Activated CD4-positive, alpha-beta T cell treated with anti-CD3 and anti-CD28 coated beads, Interleukin-2, amount 10 ng/mL, durations not matched to agents 7 days and 5 days (primary cell): ENCODE measurements around the gene AIMP1. TPM values are rescaled to one million over a fixed set of nuclear protein-coding genes. Genes with fewer than 3 reads are reported as not detected.
"Not testable (repeated sequence)": the region's sequence is repeated elsewhere in the genome, so short reads cannot be mapped to it uniquely, and the experiment has no call there.

Source experiments
- CTCF ChIA-PET: fragments of 350-600 bp; sonication (Branson Sonifier 250); formaldehyde crosslinking; loops from one replicate; lab custom pipeline; 2021; ENCODE audit warnings: antibody characterized with exemption; lab: Charles Lee
- POLR2A ChIA-PET: fragments of 350-600 bp; sonication (Branson Sonifier 250); formaldehyde crosslinking; loops from one replicate; lab custom pipeline; 2021; ENCODE audit warnings: antibody characterized with exemption; lab: Charles Lee
- DNase-seq: peaks from one replicate; pipeline ENCODE4 v3.0.0-alpha.2; 2020
- H3K27ac Mint-ChIP-seq: one replicate; pipeline ENCODE4 v1.8.0; 2021; ENCODE audit warnings: mild to moderate bottlenecking, moderate library complexity, mixed read lengths
- H3K27me3 Mint-ChIP-seq: one replicate; pipeline ENCODE4 v1.8.0; 2021; ENCODE audit warnings: mixed read lengths
- H3K36me3 Mint-ChIP-seq: one replicate; pipeline ENCODE4 v1.8.0; 2021; ENCODE audit warnings: low read depth, mixed read lengths
- H3K4me1 Mint-ChIP-seq: one replicate; pipeline ENCODE4 v1.8.0; 2021; ENCODE audit warnings: mixed read lengths
- H3K4me3 Mint-ChIP-seq: one replicate; pipeline ENCODE4 v1.8.0; 2021; ENCODE audit warnings: mild to moderate bottlenecking, moderate library complexity, mixed read lengths
- H3K9me3 Mint-ChIP-seq: one replicate; pipeline ENCODE4 v1.8.0; 2021; ENCODE audit warnings: mixed read lengths
- total RNA-seq, 2 experiments: library from RNA; stranded (reverse); gene quantifications; one replicate each; pipeline ENCODE4 v1.2.3, GENCODE V29; 2021

Gene AIMP1
- total RNA-seq, 2 experiments from 2014 or later, result 42.9 to 50.9 TPM

DNA sequence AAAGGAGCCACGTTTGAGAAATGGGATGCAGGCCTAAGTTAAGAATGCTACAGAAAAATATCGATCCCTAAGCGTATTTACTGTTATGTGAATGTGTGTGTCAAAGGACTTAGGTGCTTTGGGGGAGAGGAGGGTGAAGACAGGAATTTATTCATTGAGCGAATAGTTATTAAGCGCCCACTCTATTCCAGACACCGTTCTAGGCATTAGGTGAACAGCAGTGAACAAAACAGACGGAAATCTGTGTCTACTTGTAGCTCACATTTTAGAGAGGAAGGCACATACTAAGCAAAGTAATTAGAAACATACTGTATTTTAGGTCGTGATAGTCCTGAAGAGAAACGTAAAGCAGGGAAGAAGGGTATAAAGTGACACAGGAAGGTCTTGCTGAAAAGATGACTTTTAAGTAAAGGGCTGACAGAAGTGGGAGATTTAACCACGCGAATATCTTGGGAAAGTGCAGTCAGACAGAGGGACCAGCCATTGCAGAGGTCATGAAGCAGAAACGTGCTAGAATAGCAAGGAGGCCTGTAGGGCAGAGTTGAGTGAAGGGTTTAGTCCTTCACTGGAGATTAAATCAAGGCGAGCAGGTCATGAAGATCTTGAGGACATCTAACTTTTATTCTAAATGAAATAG lies 541 bp downstream of the AIMP1 start:
- Mint-ChIP-seq H3K4me1 (peaks cover 37% of the 10 kb centered on the region), H3K27me3 (no peaks in the 10 kb centered on the region), H3K9me3 (peaks cover 4% of the 10 kb centered on the region), H3K27ac (no peak overlapping the region), H3K4me3 (no peak overlapping the region), H3K36me3 (peaks cover 22% of the 10 kb centered on the region)
- ChIA-PET CTCF (no interaction called here), POLR2A (no interaction called here)
- no peak for DNase-seq

DNA sequence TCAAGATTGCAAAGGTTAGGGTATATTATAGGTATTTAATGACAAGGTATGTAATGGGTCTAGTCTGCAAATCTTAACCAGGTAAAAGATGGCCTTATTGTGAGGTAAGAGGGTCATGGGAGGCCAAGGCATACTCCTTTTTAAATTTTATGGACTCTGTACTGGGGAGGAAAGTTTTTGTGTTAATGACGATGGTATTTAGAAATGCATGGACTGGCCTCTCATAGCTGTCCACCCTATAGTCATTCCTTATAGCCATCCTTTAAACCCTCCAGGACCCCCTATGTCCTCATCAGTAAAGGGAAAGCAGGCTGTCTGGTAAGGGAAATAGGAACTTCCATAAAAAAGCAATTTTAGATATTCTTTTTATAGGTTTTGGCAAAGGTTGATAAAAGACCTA lies 1.5 kb downstream of the AIMP1 start:
- Mint-ChIP-seq H3K4me3 (no peak overlapping the region), H3K27me3 (no peaks in the 10 kb centered on the region)

GRCh38 chr4:106318511-106318910 lies 2.2 kb downstream of the AIMP1 start:
- H3K4me3 Mint-ChIP-seq, result no peak overlapping the region
- peaks cover 33% of the 10 kb centered on the region for H3K4me1 Mint-ChIP-seq

More for the DNA sequence above, 1.5 kb downstream of the AIMP1 start:
- Mint-ChIP-seq H3K27ac (no peak overlapping the region), H3K9me3 (peaks cover 4% of the 10 kb centered on the region), H3K4me1 (peaks cover 35% of the 10 kb centered on the region), H3K36me3 (peaks cover 21% of the 10 kb centered on the region)
- DNase-seq, result no peak
- ChIA-PET POLR2A (no interaction called here), CTCF (no interaction called here)

DNA sequence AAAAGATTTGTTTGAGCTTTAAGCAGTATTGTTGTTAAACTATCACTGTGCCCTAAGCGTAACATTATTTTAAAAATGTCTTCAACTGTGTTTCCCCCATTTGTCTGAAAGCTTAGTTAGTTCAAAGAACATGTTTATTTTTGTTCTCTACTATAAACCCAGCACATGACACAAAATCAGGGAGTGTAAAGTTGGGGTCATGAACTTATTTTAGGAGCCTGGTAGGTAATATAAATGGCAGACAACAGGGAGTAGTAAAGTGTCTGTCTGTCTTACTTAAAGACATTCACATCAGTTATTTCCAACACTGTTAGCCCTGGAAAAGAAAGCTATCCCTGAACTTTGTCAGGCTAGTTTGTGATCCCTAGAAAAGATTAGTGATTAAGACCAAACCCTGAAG lies 3.9 kb downstream of the AIMP1 start:
- CTCF ChIA-PET, result no interaction called here

More at GRCh38 chr4:106318511-106318910, 2.2 kb downstream of the AIMP1 start:
- no peak for DNase-seq
- POLR2A ChIA-PET, result no interaction called here
- Mint-ChIP-seq H3K36me3 (peaks cover 21% of the 10 kb centered on the region), H3K27ac (no peak overlapping the region), H3K9me3 (peaks cover 4% of the 10 kb centered on the region), H3K27me3 (no peaks in the 10 kb centered on the region)
- CTCF ChIA-PET, result no interaction called here

GRCh38 chr4:106321168-106321567 lies 4.8 kb downstream of the AIMP1 start:
- peaks cover 17% of the 10 kb centered on the region for H3K4me1 Mint-ChIP-seq
- POLR2A ChIA-PET, CTCF ChIA-PET, DNase-seq, H3K4me3 Mint-ChIP-seq, H3K27ac Mint-ChIP-seq, H3K9me3 Mint-ChIP-seq, H3K27me3 Mint-ChIP-seq: not testable (repeated sequence)
- peaks cover 21% of the 10 kb centered on the region for H3K36me3 Mint-ChIP-seq

More for the DNA sequence above, 3.9 kb downstream of the AIMP1 start:
- Mint-ChIP-seq H3K36me3 (peaks cover 21% of the 10 kb centered on the region), H3K4me1 (peaks cover 21% of the 10 kb centered on the region), H3K4me3 (no peak overlapping the region), H3K27ac (no peak overlapping the region), H3K9me3 (peaks cover 4% of the 10 kb centered on the region), H3K27me3 (no peaks in the 10 kb centered on the region)
- POLR2A ChIA-PET, result no interaction called here
- DNase-seq, result no peak

- H3K27ac Mint-ChIP-seq, DNase-seq, CTCF ChIA-PET, H3K9me3 Mint-ChIP-seq, H3K27me3 Mint-ChIP-seq, H3K4me3 Mint-ChIP-seq, POLR2A ChIA-PET: not testable (repeated sequence)
- H3K4me1 Mint-ChIP-seq, result peaks cover 17% of the 10 kb centered on the region
- H3K36me3 Mint-ChIP-seq, result peaks cover 24% of the 10 kb centered on the region
These were observed 5.5 kb downstream of the AIMP1 start for GRCh38 chr4:106321814-106322213.

GRCh38 chr4:106323119-106323518 lies 6.8 kb downstream of the AIMP1 start:
- Mint-ChIP-seq H3K4me1 (peaks cover 24% of the 10 kb centered on the region), H3K27ac (no peak overlapping the region), H3K36me3 (peaks cover 35% of the 10 kb centered on the region), H3K27me3 (no peaks in the 10 kb centered on the region), H3K4me3 (no peak overlapping the region), H3K9me3 (peaks cover 4% of the 10 kb centered on the region)
- POLR2A ChIA-PET, result no interaction called here
- CTCF ChIA-PET, result no interaction called here
- DNase-seq, result no peak

GRCh38 chr4:106325800-106326199 lies 9.4 kb downstream of the AIMP1 start:
- ChIA-PET POLR2A (no interaction called here), CTCF (no interaction called here)
- Mint-ChIP-seq H3K9me3 (no peaks in the 10 kb centered on the region), H3K36me3 (peaks cover 39% of the 10 kb centered on the region), H3K4me3 (no peak overlapping the region), H3K27me3 (no peaks in the 10 kb centered on the region), H3K4me1 (peaks cover 18% of the 10 kb centered on the region), H3K27ac (no peak overlapping the region)
- no peak for DNase-seq

- H3K36me3 Mint-ChIP-seq, result peaks cover 49% of the 10 kb centered on the region
- POLR2A ChIA-PET, result no interaction called here
These were observed 12.8 kb downstream of the AIMP1 start for GRCh38 chr4:106329041-106329618.

DNA sequence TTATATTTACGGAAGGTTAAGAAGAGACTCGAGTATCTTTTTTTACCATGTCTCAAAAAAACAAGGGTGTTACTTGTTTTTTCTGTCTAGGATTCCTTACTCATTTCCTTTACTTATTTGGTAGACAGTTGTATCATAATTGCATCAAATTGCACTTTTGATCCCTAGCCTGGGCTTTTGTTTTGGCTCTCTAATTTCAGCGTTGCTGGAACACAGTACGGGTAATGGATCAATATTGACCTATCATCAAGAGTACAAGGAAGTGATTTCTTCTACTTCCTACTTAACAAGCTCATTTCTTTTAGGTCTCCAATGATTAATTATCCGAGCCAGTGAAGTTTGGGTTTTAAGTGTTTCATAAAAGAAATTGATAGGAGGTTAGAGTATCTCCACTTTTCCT lies 16.8 kb downstream of the AIMP1 start:
- H3K4me1 Mint-ChIP-seq, result peaks cover 5% of the 10 kb centered on the region
- DNase-seq, result no peak
- peaks cover 65% of the 10 kb centered on the region for H3K36me3 Mint-ChIP-seq
- CTCF ChIA-PET, result no interaction called here
- no peak overlapping the region for H3K4me3 Mint-ChIP-seq
- H3K27me3 Mint-ChIP-seq, result no peaks in the 10 kb centered on the region
- POLR2A ChIA-PET, result no interaction called here
- no peak overlapping the region for H3K27ac Mint-ChIP-seq
- peaks cover 11% of the 10 kb centered on the region for H3K9me3 Mint-ChIP-seq

More at GRCh38 chr4:106329041-106329618, 12.8 kb downstream of the AIMP1 start:
- H3K27me3 Mint-ChIP-seq, result no peaks in the 10 kb centered on the region
- peaks cover 12% of the 10 kb centered on the region for H3K4me1 Mint-ChIP-seq
- H3K27ac Mint-ChIP-seq, result no peak overlapping the region
- CTCF ChIA-PET, result interaction anchor here (0.6 to 0.9 kb wide), 4 partner anchors 14 to 78 kb away, joined by 3 to 5 read pairs (median 4); partner anchors contain the start of gene TBCK
- no peak for DNase-seq
- H3K9me3 Mint-ChIP-seq, result no peaks in the 10 kb centered on the region
- no peak overlapping the region for H3K4me3 Mint-ChIP-seq

- H3K27me3 Mint-ChIP-seq, result no peaks in the 10 kb centered on the region
- H3K4me3 Mint-ChIP-seq, result no peak overlapping the region
- ChIA-PET POLR2A (no interaction called here), CTCF (no interaction called here)
- H3K4me1 Mint-ChIP-seq, result peaks cover 3% of the 10 kb centered on the region
- H3K36me3 Mint-ChIP-seq, result peaks cover 70% of the 10 kb centered on the region
- no peak overlapping the region for H3K27ac Mint-ChIP-seq
- H3K9me3 Mint-ChIP-seq, result peaks cover 18% of the 10 kb centered on the region
- DNase-seq, result no peak
These were observed 18.6 kb downstream of the AIMP1 start for GRCh38 chr4:106334741-106335470.

- peaks cover 18% of the 10 kb centered on the region for H3K4me1 Mint-ChIP-seq
- H3K36me3 Mint-ChIP-seq, result peaks cover 76% of the 10 kb centered on the region
- ChIA-PET CTCF (no interaction called here), POLR2A (no interaction called here)
- H3K27me3 Mint-ChIP-seq, result no peaks in the 10 kb centered on the region
- H3K9me3 Mint-ChIP-seq, result peaks cover 20% of the 10 kb centered on the region
- H3K4me3 Mint-ChIP-seq, result no peak overlapping the region
- DNase-seq, result no peak
- no peak overlapping the region for H3K27ac Mint-ChIP-seq
These were observed 20.3 kb downstream of the AIMP1 start for GRCh38 chr4:106336618-106337017.

DNA sequence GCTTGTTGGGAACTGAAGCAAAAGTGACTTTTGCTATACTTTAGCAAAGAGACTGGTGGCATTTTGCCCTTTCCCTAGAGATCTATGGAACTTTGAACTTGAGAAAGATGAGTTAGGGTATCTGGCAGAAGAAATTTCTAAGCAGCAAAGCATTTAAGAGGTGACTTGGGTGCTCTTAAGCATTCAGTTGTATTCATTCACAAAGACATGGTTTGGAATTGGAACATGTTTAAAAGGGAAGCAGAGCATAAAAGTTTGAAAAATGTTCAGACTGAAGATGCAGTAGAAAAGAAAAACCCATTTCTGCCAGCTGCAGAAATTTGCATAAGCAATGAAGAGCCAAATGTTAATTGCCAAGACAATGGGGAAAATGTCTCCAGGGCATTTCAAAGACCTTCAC lies 21.6 kb downstream of the AIMP1 start:
- peaks cover 23% of the 10 kb centered on the region for H3K4me1 Mint-ChIP-seq
- POLR2A ChIA-PET, result no interaction called here
- no peak overlapping the region for H3K4me3 Mint-ChIP-seq
- no peak for DNase-seq
- CTCF ChIA-PET, result no interaction called here
- peaks cover 20% of the 10 kb centered on the region for H3K9me3 Mint-ChIP-seq
- H3K27ac Mint-ChIP-seq, result no peak overlapping the region
- H3K36me3 Mint-ChIP-seq, result peaks cover 79% of the 10 kb centered on the region
- H3K27me3 Mint-ChIP-seq, result no peaks in the 10 kb centered on the region
